Measurements from ENCODE around the gene LAMA5.

The LAMA5 gene

GRCh38 chr20:62301111-62301668, 65.9 kb downstream of the LAMA5 start:
- DNase-seq (ENCODE audit: low spot score) = no peak

DNA sequence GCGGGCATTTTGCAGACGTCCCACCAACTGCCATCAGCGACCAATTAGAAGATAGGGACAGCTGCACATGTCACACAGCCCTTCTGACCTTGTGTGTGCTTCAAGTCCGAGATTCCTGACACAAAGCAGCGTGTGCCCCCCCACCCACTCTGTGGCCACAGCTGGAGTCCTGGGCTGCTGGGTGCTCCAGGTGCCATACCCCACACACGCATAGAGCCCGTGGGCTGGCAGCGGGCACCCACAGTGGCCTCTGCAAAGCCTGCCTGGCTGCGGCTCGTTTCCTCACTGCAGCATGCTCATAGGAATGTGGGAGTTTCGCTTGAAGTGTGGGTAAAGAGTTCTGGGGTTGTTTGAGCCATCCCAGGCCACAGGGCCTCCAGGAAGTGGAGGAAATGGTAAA, 66.8 kb downstream of the LAMA5 start:
- no peak for DNase-seq (ENCODE audit: low spot score)

DNA sequence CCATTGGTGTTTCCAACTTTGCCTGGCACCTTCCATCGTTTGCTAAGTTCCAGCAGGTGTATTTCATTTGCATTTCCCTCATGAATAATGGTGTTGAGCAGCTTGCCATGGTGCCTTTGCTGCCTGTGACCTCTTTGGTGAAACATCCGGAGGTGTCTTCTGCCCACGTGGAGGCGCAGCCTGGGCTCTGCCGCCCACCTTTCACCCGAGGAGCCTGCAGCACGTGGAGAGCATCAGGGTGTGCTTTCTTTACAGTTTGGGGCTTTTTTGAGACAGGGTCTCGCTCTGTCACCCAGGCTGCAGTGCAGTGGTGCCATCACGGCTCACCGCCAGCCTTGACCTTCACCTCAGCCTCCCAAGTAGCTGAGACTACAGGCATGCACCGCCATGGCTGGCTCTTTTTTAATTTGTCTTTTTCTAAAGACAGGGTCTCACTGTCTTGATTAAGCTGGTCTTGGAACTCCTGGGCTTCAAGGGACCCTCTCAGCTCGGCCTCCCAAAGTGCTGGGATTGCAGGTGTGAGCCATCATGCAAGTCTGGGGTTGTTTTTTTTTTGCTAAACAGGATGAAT, 67.4 kb downstream of the LAMA5 start:
- no peak for DNase-seq (ENCODE audit: low spot score)

DNA sequence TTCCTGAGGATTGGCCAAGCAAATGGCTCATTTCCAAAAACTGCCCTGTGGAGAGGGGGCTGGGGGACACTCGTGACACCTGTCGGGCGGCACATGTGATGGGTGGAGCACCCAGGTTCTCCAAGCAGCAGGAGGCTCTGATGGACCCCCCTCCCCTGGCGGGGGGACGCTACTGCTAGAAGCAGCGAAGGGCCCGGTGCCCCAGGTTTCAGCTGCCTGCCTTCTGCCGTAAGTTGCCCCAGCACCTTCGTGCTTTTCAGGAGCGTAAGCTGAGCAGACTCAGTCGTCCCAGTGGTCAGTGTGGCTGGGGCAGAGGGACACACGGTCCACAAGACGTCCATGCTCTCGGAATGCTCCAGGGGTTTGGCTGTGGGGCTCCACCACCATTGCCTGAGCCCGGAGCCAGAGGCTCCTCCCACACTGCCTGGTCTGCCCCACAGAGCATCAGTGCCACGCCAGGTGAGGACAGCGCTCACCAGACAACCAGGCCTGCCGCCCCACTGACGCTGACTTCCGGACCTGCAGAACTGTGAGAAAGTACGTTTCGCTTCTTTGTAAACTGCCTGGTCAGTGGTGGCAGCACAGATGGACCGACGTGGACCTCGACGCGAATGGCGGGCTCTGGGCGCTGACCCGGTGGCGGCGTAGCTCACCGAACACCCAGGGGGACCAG, 68.4 kb downstream of the LAMA5 start:
- DNase-seq (ENCODE audit: low spot score) = no peak

- DNase-seq (ENCODE audit: low spot score) = no peak
These were observed 69.5 kb downstream of the LAMA5 start for GRCh38 chr20:62297449-62298227.

DNA sequence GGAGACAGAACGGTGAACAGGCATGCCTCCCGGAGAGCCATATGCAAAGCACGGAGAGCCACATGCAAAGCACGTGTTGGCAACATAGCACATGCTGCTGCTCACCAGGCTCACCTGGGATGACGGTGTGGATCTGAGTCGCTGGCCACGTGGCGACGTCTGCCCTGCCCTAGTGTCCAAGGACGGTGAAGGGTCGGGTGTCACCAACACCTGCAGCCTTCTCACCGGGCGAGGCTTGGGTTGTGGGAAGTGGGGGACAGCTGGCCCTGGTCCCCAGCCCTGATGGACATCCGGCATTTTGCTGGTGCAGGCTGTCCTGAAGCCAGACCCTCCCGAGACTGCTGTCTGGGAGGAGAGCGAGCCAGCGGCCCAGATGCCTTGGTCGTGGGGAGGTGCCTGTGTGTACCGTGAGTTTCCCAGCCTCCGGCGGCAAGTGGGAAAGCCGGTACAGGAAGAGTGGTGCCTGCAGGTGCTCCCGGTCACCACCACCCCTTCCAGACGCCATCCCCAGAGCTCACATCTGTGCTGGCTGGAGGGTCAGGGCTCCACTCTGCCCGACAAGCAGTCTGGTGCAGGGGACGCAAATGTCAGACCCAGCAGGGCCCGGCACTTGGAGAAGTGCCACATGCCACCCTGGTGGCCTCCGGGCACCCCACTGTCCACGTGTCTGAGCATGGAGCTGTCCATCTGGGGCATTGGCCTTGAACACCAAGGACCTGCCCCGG, 70.2 kb downstream of the LAMA5 start:
- no peak for DNase-seq (ENCODE audit: low spot score)

- DNase-seq (ENCODE audit: low spot score) = no peak
These were observed 72.6 kb downstream of the LAMA5 start for GRCh38 chr20:62294516-62294915.

DNA sequence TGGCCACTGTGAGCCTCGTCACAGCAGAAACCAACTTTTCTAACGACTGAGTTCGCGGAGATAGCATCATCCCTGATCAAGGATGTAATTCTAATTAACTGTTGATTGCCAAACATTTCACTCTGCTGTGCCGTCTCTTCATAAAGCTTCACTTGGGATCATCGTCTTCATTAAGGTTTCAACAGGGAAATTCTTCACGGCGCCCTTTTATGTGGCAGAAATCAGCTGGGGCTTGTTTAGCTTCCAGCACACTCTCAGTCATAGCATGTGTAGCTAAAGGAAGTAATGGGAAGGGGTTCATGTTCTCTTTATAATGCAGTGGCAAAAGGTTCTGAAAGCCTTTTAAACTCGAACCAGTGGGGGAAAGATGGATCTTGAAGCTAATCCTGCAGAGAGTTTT, 73.2 kb downstream of the LAMA5 start:
- no peak for DNase-seq (ENCODE audit: low spot score)

DNA sequence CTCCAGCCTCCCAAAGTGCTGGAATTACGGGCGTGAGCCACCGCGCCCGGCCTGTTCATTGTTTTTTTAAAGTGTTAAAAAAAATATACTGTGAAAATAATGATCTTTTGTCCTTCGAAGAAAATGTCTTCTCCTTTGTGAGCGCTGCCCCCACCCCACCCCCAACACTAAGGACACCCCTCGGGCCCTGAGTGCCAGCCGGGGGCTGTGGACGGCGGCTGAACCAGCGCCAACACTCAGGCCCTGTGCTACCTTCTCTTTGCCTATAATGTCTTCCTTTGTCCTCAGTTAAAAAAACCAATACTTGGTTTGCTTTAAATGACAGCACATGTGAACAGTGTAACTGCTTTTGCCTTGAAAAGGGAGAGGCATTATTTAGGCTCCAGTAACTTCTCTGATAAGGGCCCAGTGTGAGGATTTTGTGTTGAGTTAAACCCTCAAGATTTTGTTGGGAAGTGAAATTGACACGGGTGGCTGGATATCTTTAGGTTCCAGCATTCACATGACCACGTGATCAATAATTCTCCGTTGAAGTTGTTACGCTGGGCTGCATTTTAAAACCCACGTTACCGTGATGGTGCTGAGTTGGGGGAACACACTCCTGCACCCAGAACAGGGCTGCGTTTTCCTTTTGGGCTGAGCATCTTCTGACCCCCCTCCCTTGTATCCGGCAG, 73.9 kb downstream of the LAMA5 start:
- no peak for DNase-seq (ENCODE audit: low spot score)

GRCh38 chr20:62292108-62292507, 75.0 kb downstream of the LAMA5 start:
- no peak for DNase-seq (ENCODE audit: low spot score)

DNA sequence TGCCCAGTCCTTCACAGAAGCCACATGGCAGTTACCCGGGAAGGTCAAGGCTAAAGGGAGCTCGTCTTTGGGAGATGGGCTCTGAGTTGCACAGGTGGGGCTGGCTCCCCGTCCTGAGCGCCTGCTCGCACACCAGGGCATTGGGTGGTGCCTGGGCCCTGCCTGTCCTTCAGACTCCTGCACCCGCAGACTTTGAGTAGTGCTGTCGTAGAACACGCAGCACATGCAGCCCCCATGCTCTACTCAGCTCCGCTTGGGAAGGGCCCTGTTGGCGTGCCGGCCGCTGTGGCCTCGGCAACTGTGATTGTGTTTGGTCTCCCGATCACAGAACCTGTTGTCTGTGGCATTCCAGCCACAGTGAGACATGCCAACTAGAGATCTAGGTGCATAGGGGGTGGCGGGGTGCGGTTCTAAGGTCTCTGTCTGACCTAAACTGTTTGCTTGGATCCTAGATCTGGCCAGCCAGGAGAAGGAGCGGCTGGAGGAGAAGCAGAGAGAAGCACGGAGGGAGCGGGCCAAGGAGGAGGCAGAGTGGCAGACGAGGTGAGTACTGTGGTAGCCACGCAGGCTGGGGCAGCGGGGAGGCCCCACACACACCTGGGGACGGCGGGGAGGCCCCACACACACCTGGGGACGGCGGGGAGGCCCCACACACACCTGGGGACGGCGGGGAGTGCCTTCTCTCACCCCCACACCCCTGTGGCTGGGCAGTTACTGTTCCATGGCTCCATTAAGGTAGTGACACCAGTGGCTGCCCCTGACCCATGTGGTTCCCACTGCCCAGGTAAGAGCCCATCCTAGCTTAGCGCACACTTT, 75.7 kb downstream of the LAMA5 start:
- no peak for DNase-seq (ENCODE audit: low spot score)

- no peak for DNase-seq (ENCODE audit: low spot score)
These were observed 77.2 kb downstream of the LAMA5 start for GRCh38 chr20:62289898-62290297.

GRCh38 chr20:62289131-62289530, 78.0 kb downstream of the LAMA5 start:
- no peak for DNase-seq (ENCODE audit: low spot score)

- DNase-seq (ENCODE audit: low spot score) = no peak
These were observed 78.5 kb downstream of the LAMA5 start for GRCh38 chr20:62288535-62289105.

- DNase-seq (ENCODE audit: low spot score) = no peak
These were observed 79.2 kb downstream of the LAMA5 start for GRCh38 chr20:62287759-62288534.

GRCh38 chr20:62287129-62287528, 80.0 kb downstream of the LAMA5 start:
- no peak for DNase-seq (ENCODE audit: low spot score)

- no peak for DNase-seq (ENCODE audit: low spot score)
These were observed 80.5 kb downstream of the LAMA5 start for GRCh38 chr20:62286493-62287064.

DNA sequence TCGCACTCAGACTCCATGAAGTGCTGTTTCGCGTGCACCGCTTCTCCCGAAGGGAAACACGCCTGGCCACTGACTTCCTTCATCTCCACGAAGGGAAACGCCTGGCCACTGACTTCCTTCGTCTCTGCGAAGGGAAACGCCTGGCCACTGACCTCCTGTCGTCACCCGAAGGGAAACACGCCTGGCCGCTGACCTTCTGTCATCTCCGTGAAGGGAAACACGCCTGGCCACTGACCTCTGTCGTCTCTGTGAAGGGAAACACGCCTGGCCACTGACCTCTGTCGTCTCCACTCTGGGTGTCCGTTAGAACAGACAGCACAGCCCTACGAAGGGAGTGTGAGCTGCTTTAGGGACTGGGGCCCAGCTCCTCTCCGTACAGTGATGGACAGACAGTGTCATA, 81.4 kb downstream of the LAMA5 start:
- no peak for DNase-seq (ENCODE audit: low spot score)

GRCh38 chr20:62285151-62285550, 82.0 kb downstream of the LAMA5 start:
- no peak for DNase-seq (ENCODE audit: low spot score)
